Hair follicular keratinocyte (primary cell): ENCODE data around the gene NCOR1. TPM values are rescaled to one million over a fixed set of nuclear protein-coding genes. Genes with fewer than 3 reads are reported as not detected.

ENCODE experiments used
- total RNA-seq: library from RNA; depleted of rRNA; stranded (reverse); fragments of >200 nt; gene quantifications from 2 replicates; pipeline ENCODE4 v1.2.3, GENCODE V29; 2015

NCOR1 gene
- total RNA-seq, result 53.0 and 64.3 TPM in 2 replicates

GRCh38 chr17:16215273-16215964 lies at the start of gene NCOR1:
Gene NCOR1 (minus strand): TSS chr17:16215534. CDS start chr17:16194569, 20,965 bp downstream.

GRCh38 chr17:16217002-16217635 lies 1.8 kb upstream of the NCOR1 start, which contains the start of gene PIGL:
Gene PIGL (plus strand): TSS chr17:16217210. CDS start chr17:16217227, 17 bp downstream.

GRCh38 chr17:15999141-15999973 lies 216.0 kb downstream of the NCOR1 start, which contains the start of the genes TTC19 and ZSWIM7:
Gene TTC19 (plus strand): TSS chr17:15999824. CDS start chr17:15999849, 25 bp downstream.
Gene ZSWIM7 (minus strand): TSS chr17:15999704. CDS start chr17:15999594, 110 bp downstream.

Other genes starting within 250 kb of the NCOR1 start
- gene ZSWIM7, start 215.8 kb downstream of the NCOR1 start, total RNA-seq, result 15.6 and 20.3 TPM in 2 replicates
- 50.4 and 57.9 TPM in 2 replicates for gene TTC19, start 215.7 kb downstream of the NCOR1 start, total RNA-seq
- gene PIGL, start 1.7 kb upstream of the NCOR1 start, total RNA-seq, result 11.9 and 20.4 TPM in 2 replicates
- 10.8 and 12.0 TPM in 2 replicates for gene CENPV, start 137.9 kb upstream of the NCOR1 start, total RNA-seq
- 516 and 671 TPM in 2 replicates for gene UBB, start 165.6 kb upstream of the NCOR1 start, total RNA-seq
- 2.0 TPM in 1 of 2 replicates, not detected in the other for gene TRPV2, start 200.0 kb upstream of the NCOR1 start, total RNA-seq